HCT116 (cell line): Measurements from ENCODE around the gene MCF2L. TPM values are rescaled to one million over a fixed set of nuclear protein-coding genes. Genes with fewer than 3 reads are reported as not detected.

ENCODE experiments used
- ATAC-seq: fragments of 200-7000 bp; cut with Tn5 transposase; 2 replicates; pipeline ENCODE4 v1.9.1; 2020; ENCODE audit warnings: mild to moderate bottlenecking, moderate library complexity
- BruUV-seq: library from RNA; stranded (reverse); fragments of 400-500 nt; replicated peaks from 2 replicates; lab custom pipeline; 2021; lab: Mats Ljungman, UMichigan
- CTCF ChIA-PET: fragments of 300-600 bp; sonication (Branson Sonifier 250); formaldehyde crosslinking; loops from one replicate; lab custom pipeline; 2021; ENCODE audit warnings: antibody characterized with exemption; lab: Charles Lee
- POLR2A ChIA-PET: fragments of 300-600, 350-600 bp; sonication (Branson Sonifier 250); formaldehyde crosslinking; loops from one replicate; lab custom pipeline; 2021; ENCODE audit warnings: antibody characterized with exemption; lab: Charles Lee
- RAD21 ChIA-PET, 2 experiments: fragments of 300-600 bp; sonication (Branson Sonifier 250); formaldehyde crosslinking; loops; one replicate each; lab custom pipeline; 2023; ENCODE audit warnings: low total read pairs in 2 of 2; ENCODE audit not compliant: uncharacterized antibody in 2 of 2, unreplicated experiment in 2 of 2, low non-redundant PET in 1 of 2; lab: Charles Lee
- DNase-seq: peaks from one replicate; pipeline ENCODE4 v3.0.0-alpha.2; 2010; ENCODE audit warnings: low read depth, low spot score
- H2AFZ ChIP-seq: fragments of 200-600 bp; shearing (Covaris generic), sonication (generic); 2 replicates; pipeline ENCODE4 v1.6.1; 2017; ENCODE audit warnings: low read depth, mixed run types, mixed read lengths, antibody characterized with exemption, low read length; ENCODE audit not compliant: poor library complexity, severe bottlenecking
- H3K27ac ChIP-seq: 2 replicates; pipeline ENCODE4 v1.5.1; 2012; ENCODE audit warnings: low read depth, low read length
- H3K27me3 ChIP-seq: fragments of 200-600 bp; sonication (generic); 2 replicates; pipeline ENCODE4 v1.6.1; 2016; ENCODE audit warnings: mixed run types, low read length, mixed read lengths; ENCODE audit not compliant: insufficient read depth
- H3K36me3 ChIP-seq, 2 experiments: fragments of 200-500 bp in 1 of 2; fragments of 200-600 bp in 1 of 2; sonication (Bioruptor generic) in 1 of 2; sonication (generic) in 1 of 2; 2 replicates each; pipeline versions ENCODE4 v1.5.1 to v1.6.1; 2014 to 2016; ENCODE audit warnings: low read length in 2 of 2, inconsistent platforms in 1 of 2, mixed read lengths in 1 of 2, mixed run types in 1 of 2; ENCODE audit not compliant: insufficient read depth in 2 of 2, control insufficient read depth in 1 of 2
- H3K4me1 ChIP-seq, 2 experiments: fragments of 200-600 bp in 1 of 2; sonication (generic) in 1 of 2; 2 replicates each; pipeline versions ENCODE4 v1.5.1 to v1.6.1; 2012 to 2017; ENCODE audit warnings: low read length in 2 of 2, inconsistent platforms in 1 of 2, mild to moderate bottlenecking in 1 of 2, mixed read lengths in 1 of 2, mixed run types in 1 of 2, moderate library complexity in 1 of 2; ENCODE audit not compliant: insufficient read depth in 2 of 2, control insufficient read depth in 1 of 2
- H3K4me2 ChIP-seq: fragments of 200-600 bp; sonication (generic); 2 replicates; pipeline ENCODE4 v1.6.1; 2017; ENCODE audit warnings: mixed run types, low read length, mixed read lengths
- H3K4me3 ChIP-seq, 2 experiments: fragments of 200-600 bp in 1 of 2; sonication (generic) in 1 of 2; replicated peaks in 1 of 2; 2 replicates each; pipeline ENCODE4 v1.5.1; 2011 to 2016; ENCODE audit warnings: low read length in 2 of 2, control low read depth in 1 of 2, low read depth in 1 of 2, mild to moderate bottlenecking in 1 of 2, mixed read lengths in 1 of 2, mixed run types in 1 of 2
- H3K79me2 ChIP-seq: fragments of 200-600 bp; sonication (generic); 2 replicates; pipeline ENCODE4 v1.6.1; 2017; ENCODE audit warnings: mild to moderate bottlenecking, mixed run types, low read length, moderate library complexity, mixed read lengths; ENCODE audit not compliant: insufficient read depth
- H3K9ac ChIP-seq: fragments of 200-600 bp; sonication (generic); 2 replicates; pipeline ENCODE4 v1.6.1; 2016; ENCODE audit warnings: low read length, mixed read lengths
- H3K9me2 ChIP-seq: fragments of 200-600 bp; sonication (generic), shearing (Covaris generic); 2 replicates; pipeline ENCODE4 v1.6.1; 2017; ENCODE audit warnings: mixed run types, mild to moderate bottlenecking, moderate library complexity; ENCODE audit not compliant: insufficient read depth
- H3K9me3 ChIP-seq, 2 experiments: fragments of 200-500 bp in 1 of 2; fragments of 200-600 bp in 1 of 2; sonication (Bioruptor generic) in 1 of 2; sonication (generic) in 1 of 2; 2 replicates each; pipeline ENCODE4 v1.6.1; 2014 to 2017; ENCODE audit warnings: low read length in 2 of 2, mixed read lengths in 2 of 2, inconsistent platforms in 1 of 2, low read depth in 1 of 2, mild to moderate bottlenecking in 1 of 2, mixed run types in 1 of 2, moderate library complexity in 1 of 2; ENCODE audit not compliant: control insufficient read depth in 1 of 2, insufficient read depth in 1 of 2
- H4K20me1 ChIP-seq: fragments of 200-600 bp; sonication (generic), shearing (Covaris generic); 2 replicates; pipeline ENCODE4 v1.6.1; 2017; ENCODE audit warnings: mixed run types, mild to moderate bottlenecking, moderate library complexity; ENCODE audit not compliant: insufficient read depth
- CBX3 ChIP-seq: IDR thresholded peaks from 2 replicates; pipeline ENCODE4 v1.6.1; 2012; ENCODE audit warnings: low read depth
- CTCF ChIP-seq, 3 experiments: fragments of 200-600 bp in 1 of 3; sonication (generic) in 1 of 3; IDR thresholded peaks in 2 of 3; conservative IDR thresholded peaks in 1 of 3; 2 replicates each; pipeline ENCODE4 v1.5.1; 2012 to 2017; ENCODE audit warnings: low read depth in 2 of 3, low read length in 2 of 3, antibody characterized with exemption in 1 of 3, borderline replicate concordance in 1 of 3, control low read depth in 1 of 3, mild to moderate bottlenecking in 1 of 3, mixed read lengths in 1 of 3, mixed run types in 1 of 3, moderate library complexity in 1 of 3; ENCODE audit not compliant: insufficient read depth in 1 of 3
- JUND ChIP-seq: IDR thresholded peaks from 2 replicates; pipeline ENCODE4 v1.6.1; 2012
- MAX ChIP-seq: IDR thresholded peaks from 2 replicates; pipeline ENCODE4 v1.6.1; 2012
- RAD21 ChIP-seq: IDR thresholded peaks from 2 replicates; pipeline ENCODE4 v1.6.1; 2012; ENCODE audit warnings: low read depth, mild to moderate bottlenecking
- REST ChIP-seq: IDR thresholded peaks from 2 replicates; pipeline ENCODE4 v1.6.1; 2012; ENCODE audit warnings: low read depth
- ZBTB33 ChIP-seq: IDR thresholded peaks from 2 replicates; pipeline ENCODE4 v1.6.1; 2011; ENCODE audit warnings: mild to moderate bottlenecking, low read length, moderate library complexity; ENCODE audit not compliant: insufficient replicate concordance; ENCODE audit errors: extremely low read depth
- intact Hi-C: fragments of 100-400 bp; cut with micrococcal nuclease; formaldehyde crosslinking; loops from 2 replicates; pipeline ENCODE4 v1.10.0; 2022
- total RNA-seq: library from RNA; stranded (reverse); gene quantifications from one replicate; pipeline ENCODE4 v1.2.1, GENCODE V29; 2021; ENCODE audit not compliant: unreplicated experiment

Gene MCF2L
- total RNA-seq, 1 experiment from 2014 or later = 19.3 TPM

- no peak for ATAC-seq
- Histone ChIP-seq H2AFZ (no peak overlapping the region), H3K4me1 (peaks cover 12 to 13% of the 10 kb centered on the region in 2 experiments), H3K79me2 (no peaks in the 10 kb centered on the region), H3K27me3 (peaks cover 12% of the 10 kb centered on the region; the same call in 1 of the 2 replicates)
- ChIA-PET RAD21 (no interaction called here), CTCF (no interaction called here)
- intact Hi-C loops = no loop called here
- no peak for TF ChIP-seq CBX3
- TF ChIP-seq, all 23 proteins: peak for 0
- BruUV-seq = no TSS peak
- Histone ChIP-seq H4K20me1 (no peaks in the 10 kb centered on the region), H3K9me2 (no peaks in the 10 kb centered on the region), H3K4me3 (no peak overlapping the region), H3K9ac (no peak overlapping the region), H3K27ac (no peak overlapping the region), H3K9me3 (no peaks in the 10 kb centered on the region), H3K4me2 (no peak overlapping the region), H3K36me3 (no peaks in the 10 kb centered on the region)
- DNase-seq = no peak
- POLR2A ChIA-PET = no interaction called here
Observed at GRCh38 chr13:113070855-113071254, 101.8 kb downstream of the MCF2L start.

GRCh38 chr13:113072376-113072775 lies 103.4 kb downstream of the MCF2L start:
- no TSS peak for BruUV-seq
- Histone ChIP-seq H3K4me3 (no peak overlapping the region), H3K27me3 (0 out of 2 replicates have a peak, but pooled peaks cover 7% of the 10 kb centered on the region), H3K79me2 (no peaks in the 10 kb centered on the region), H3K9me3 (no peaks in the 10 kb centered on the region), H3K4me1 (no peaks in the 10 kb centered on the region)
- POLR2A ChIA-PET = no interaction called here
- ATAC-seq (no peak), DNase-seq (no peak)
- CTCF ChIA-PET = no interaction called here
- TF ChIP-seq ZBTB33 = no peak
- no peak for TF ChIP-seq REST
- TF ChIP-seq JUND = no peak
- no peak for TF ChIP-seq RAD21
- TF ChIP-seq MAX = no peak
- TF ChIP-seq CTCF (IDR thresholded peaks at IDR 0.05 in 2 of 3, conservative IDR thresholded peaks at IDR 0.05 in 1 of 3; ENCODE audit: borderline replicate concordance in 1 of 3, insufficient read depth in 1 of 3, low read depth in 2 of 3, low read length in 2 of 3) = no peak
- TF ChIP-seq, all 23 proteins: peak for 0
- Histone ChIP-seq H4K20me1 (no peaks in the 10 kb centered on the region), H2AFZ (no peak overlapping the region), H3K4me2 (no peak overlapping the region), H3K36me3 (no peaks in the 10 kb centered on the region), H3K9ac (no peak overlapping the region), H3K27ac (no peak overlapping the region), H3K9me2 (no peaks in the 10 kb centered on the region)
- RAD21 ChIA-PET = no interaction called here
- intact Hi-C loops = no loop called here
